Activated T-helper 17 cell treated with anti-CD3 and anti-CD28 coated beads, Interleukin-2, amount 50 U/mL, for 72 hours (primary cell): ENCODE data around the gene F12. TPM values are rescaled to one million over a fixed set of nuclear protein-coding genes. Genes with fewer than 3 reads are reported as not detected.

Source experiments
- ATAC-seq: fragments of 150-1000 bp; cut with Tn5 transposase; replicated peaks from 2 replicates; pipeline ENCODE4 v1.10.0; 2021; ENCODE audit warnings: mild to moderate bottlenecking, moderate library complexity
- H3K27ac Mint-ChIP-seq: one replicate; pipeline ENCODE4 v1.8.0; 2022; ENCODE audit warnings: mixed read lengths
- H3K27me3 Mint-ChIP-seq: one replicate; pipeline ENCODE4 v1.8.0; 2022; ENCODE audit warnings: mixed read lengths
- H3K36me3 Mint-ChIP-seq: one replicate; pipeline ENCODE4 v1.8.0; 2022; ENCODE audit warnings: low read depth, mild to moderate bottlenecking, mixed read lengths
- H3K4me1 Mint-ChIP-seq: one replicate; pipeline ENCODE4 v1.8.0; 2022; ENCODE audit warnings: mixed read lengths
- H3K4me3 Mint-ChIP-seq: one replicate; pipeline ENCODE4 v1.8.0; 2022; ENCODE audit warnings: mild to moderate bottlenecking, mixed read lengths
- H3K9me3 Mint-ChIP-seq: one replicate; pipeline ENCODE4 v1.8.0; 2022; ENCODE audit warnings: mixed read lengths
- total RNA-seq, 2 donors: library from RNA; stranded (reverse); gene quantifications; one replicate each; pipeline ENCODE4 v1.2.3, GENCODE V29; 2022

F12 gene
- total RNA-seq, 2 donors from 2014 or later: 3.7 to 4.6 TPM

GRCh38 chr5:177359451-177359851, 49.9 kb downstream of the F12 start:
- H3K36me3 Mint-ChIP-seq: peaks cover 39% of the 10 kb centered on the region

GRCh38 chr5:177358370-177358819, 51.0 kb downstream of the F12 start:
- Mint-ChIP-seq H3K4me3 (peak overlapping the region; percentile 80), H3K9me3 (no peaks in the 10 kb centered on the region), H3K4me1 (peaks cover 58% of the 10 kb centered on the region), H3K36me3 (peaks cover 36% of the 10 kb centered on the region), H3K27me3 (no peaks in the 10 kb centered on the region), H3K27ac (peak overlapping the region; percentile 82)
- no peak for ATAC-seq

More at GRCh38 chr5:177359451-177359851, 49.9 kb downstream of the F12 start:
- Mint-ChIP-seq H3K27me3 (no peaks in the 10 kb centered on the region), H3K9me3 (no peaks in the 10 kb centered on the region), H3K4me3 (peak overlapping the region; percentile 80), H3K4me1 (peaks cover 60% of the 10 kb centered on the region), H3K27ac (peak overlapping the region; percentile 82)
- ATAC-seq: no peak

- Mint-ChIP-seq H3K36me3 (peaks cover 36% of the 10 kb centered on the region), H3K27me3 (no peaks in the 10 kb centered on the region), H3K4me1 (peaks cover 55% of the 10 kb centered on the region), H3K9me3 (no peaks in the 10 kb centered on the region), H3K27ac (peak within 1 kb of the TSS; percentile 82), H3K4me3 (peak within 1 kb of the TSS; percentile 80)
- peak; percentile 94 for ATAC-seq
These were observed 51.7 kb downstream of the F12 start, which contains the start of gene RGS14 for GRCh38 chr5:177357459-177358351. Gene RGS14 (plus strand): TSS chr5:177357924. CDS start chr5:177358025, 101 bp downstream.

GRCh38 chr5:177357146-177357458, 52.3 kb downstream of the F12 start:
- Mint-ChIP-seq H3K4me3 (peak overlapping the region; percentile 80), H3K36me3 (peaks cover 32% of the 10 kb centered on the region), H3K27ac (peak overlapping the region; percentile 82), H3K9me3 (no peaks in the 10 kb centered on the region), H3K27me3 (no peaks in the 10 kb centered on the region), H3K4me1 (peaks cover 49% of the 10 kb centered on the region)
- ATAC-seq: no peak

GRCh38 chr5:177356746-177357145, 52.6 kb downstream of the F12 start:
- Mint-ChIP-seq H3K27me3 (no peaks in the 10 kb centered on the region), H3K4me3 (peak overlapping the region; percentile 80), H3K27ac (peak overlapping the region; percentile 82), H3K4me1 (peaks cover 45% of the 10 kb centered on the region), H3K36me3 (peaks cover 28% of the 10 kb centered on the region), H3K9me3 (no peaks in the 10 kb centered on the region)
- no peak for ATAC-seq

- no peak for ATAC-seq
- no peaks in the 10 kb centered on the region for H3K27me3 Mint-ChIP-seq
These were observed 53.5 kb downstream of the F12 start for GRCh38 chr5:177355868-177356168.

GRCh38 chr5:177355162-177355867, 54.0 kb downstream of the F12 start:
- H3K27ac Mint-ChIP-seq: peak overlapping the region; percentile 5
- no peak for ATAC-seq
- H3K9me3 Mint-ChIP-seq: no peaks in the 10 kb centered on the region
- H3K4me3 Mint-ChIP-seq: peak overlapping the region; percentile 80
- H3K4me1 Mint-ChIP-seq: peaks cover 46% of the 10 kb centered on the region
- H3K27me3 Mint-ChIP-seq: no peaks in the 10 kb centered on the region
- H3K36me3 Mint-ChIP-seq: peaks cover 30% of the 10 kb centered on the region

More at GRCh38 chr5:177355868-177356168, 53.5 kb downstream of the F12 start:
- Mint-ChIP-seq H3K9me3 (no peaks in the 10 kb centered on the region), H3K4me3 (peak overlapping the region; percentile 80), H3K27ac (peak overlapping the region; percentile 5), H3K36me3 (peaks cover 26% of the 10 kb centered on the region), H3K4me1 (peaks cover 41% of the 10 kb centered on the region)

- Mint-ChIP-seq H3K27me3 (no peaks in the 10 kb centered on the region), H3K36me3 (peaks cover 32% of the 10 kb centered on the region), H3K9me3 (no peaks in the 10 kb centered on the region), H3K4me1 (peaks cover 46% of the 10 kb centered on the region), H3K4me3 (peak overlapping the region; percentile 35), H3K27ac (peak overlapping the region; percentile 65)
- ATAC-seq: no peak
These were observed 54.7 kb downstream of the F12 start for GRCh38 chr5:177354711-177355110.

- no peak for ATAC-seq
- no peaks in the 10 kb centered on the region for H3K27me3 Mint-ChIP-seq
- H3K4me3 Mint-ChIP-seq: peak overlapping the region; percentile 35
- H3K4me1 Mint-ChIP-seq: peaks cover 47% of the 10 kb centered on the region
- H3K27ac Mint-ChIP-seq: peak overlapping the region; percentile 65
- H3K9me3 Mint-ChIP-seq: no peaks in the 10 kb centered on the region
- H3K36me3 Mint-ChIP-seq: peaks cover 32% of the 10 kb centered on the region
These were observed 55.1 kb downstream of the F12 start for GRCh38 chr5:177354256-177354655.

GRCh38 chr5:177353093-177353492, 56.3 kb downstream of the F12 start:
- peaks cover 47% of the 10 kb centered on the region for H3K4me1 Mint-ChIP-seq

More at GRCh38 chr5:177353093-177353492, 56.3 kb downstream of the F12 start:
- ATAC-seq: no peak
- no peaks in the 10 kb centered on the region for H3K27me3 Mint-ChIP-seq
- H3K36me3 Mint-ChIP-seq: peaks cover 38% of the 10 kb centered on the region
- H3K27ac Mint-ChIP-seq: no peak overlapping the region
- H3K9me3 Mint-ChIP-seq: no peaks in the 10 kb centered on the region
- H3K4me3 Mint-ChIP-seq: peak overlapping the region; percentile 31

Other genes starting within 250 kb of the F12 start
- 10 to 100 TPM; 21.5 to 28.7 TPM for gene RAB24, start 105.8 kb downstream of the F12 start, total RNA-seq
- 100 to 1,000 TPM; 142 to 314 TPM for gene PRELID1, start 105.8 kb downstream of the F12 start, total RNA-seq
- gene MXD3, start 97.7 kb downstream of the F12 start, total RNA-seq: 10 to 100 TPM; 21.9 to 26.0 TPM
- 100 to 1,000 TPM in 1 of 2 donors, 10 to 100 TPM in 1; 94.3 to 122 TPM for gene LMAN2, start 57.9 kb downstream of the F12 start, total RNA-seq
- 100 to 1,000 TPM in 1 of 2 donors, 10 to 100 TPM in 1; 45.5 to 102 TPM for gene RGS14, start 51.6 kb downstream of the F12 start, total RNA-seq
- gene SLC34A1, start 25.1 kb downstream of the F12 start, total RNA-seq: 1 to 10 TPM in 1 of 2 donors, under 1 TPM in 1; 0.56 to 1.1 TPM
- gene PFN3, start 8.9 kb downstream of the F12 start, total RNA-seq: not detected
- 100 to 1,000 TPM; 108 to 130 TPM for gene GRK6, start 17.1 kb upstream of the F12 start, total RNA-seq
- gene PRR7, start 37.2 kb upstream of the F12 start, total RNA-seq: 10 to 100 TPM in 1 of 2 donors, 1 to 10 TPM in 1; 8.2 to 13.6 TPM
- 1 to 10 TPM; 2.3 to 3.1 TPM for gene DBN1, start 64.1 kb upstream of the F12 start, total RNA-seq
- 10 to 100 TPM; 34.9 to 38.8 TPM for gene PDLIM7, start 88.0 kb upstream of the F12 start, total RNA-seq
- gene DOK3, start 100.3 kb upstream of the F12 start, total RNA-seq: 10 to 100 TPM in 1 of 2 donors, 1 to 10 TPM in 1; 5.6 to 13.7 TPM
- gene DDX41, start 107.4 kb upstream of the F12 start, total RNA-seq: 100 to 1,000 TPM; 116 to 149 TPM
- 10 to 100 TPM; 67.5 to 72.3 TPM for gene FAM193B, start 145.0 kb upstream of the F12 start, total RNA-seq
- gene TMED9, start 182.6 kb upstream of the F12 start, total RNA-seq: 100 to 1,000 TPM in 1 of 2 donors, 10 to 100 TPM in 1; 97.7 to 118 TPM
- 10 to 100 TPM; 11.6 to 14.3 TPM for gene B4GALT7, start 190.6 kb upstream of the F12 start, total RNA-seq